OCI-LY3 (cell line): ENCODE results near the gene CA10.

ENCODE experiments used
- H2AFZ ChIP-seq: fragments of 200-600, 300-600 bp; shearing (Covaris generic); 2 replicates; pipeline ENCODE4 v1.6.0; 2014; ENCODE audit warnings: antibody characterized with exemption, low read depth, low read length
- H3K27ac ChIP-seq: fragments of 200-600, 300-600 bp; sonication (generic); 2 replicates; pipeline ENCODE4 v1.5.1; 2014; ENCODE audit warnings: mild to moderate bottlenecking, low read length, moderate library complexity, mixed read lengths
- H3K27me3 ChIP-seq: fragments of 200-600, 300-600 bp; sonication (generic); 2 replicates; pipeline ENCODE4 v1.6.1; 2014; ENCODE audit warnings: low read depth, low read length, mixed read lengths
- H3K36me3 ChIP-seq: fragments of 200-600, 300-600 bp; sonication (generic); replicated peaks from 2 replicates; pipeline ENCODE3; 2014; ENCODE audit warnings: low read depth, low read length, mixed read lengths
- H3K4me1 ChIP-seq: fragments of 300-600, 200-600 bp; sonication (generic); 2 replicates; pipeline ENCODE4 v1.6.1; 2014; ENCODE audit warnings: low read length, mixed read lengths
- H3K4me2 ChIP-seq: fragments of 200-600, 300-600 bp; sonication (generic); 2 replicates; pipeline ENCODE4 v1.6.1; 2014; ENCODE audit warnings: low read length, mixed read lengths
- H3K4me3 ChIP-seq: fragments of 300-600, 200-600 bp; sonication (generic); 2 replicates; pipeline ENCODE4 v1.5.1; 2014; ENCODE audit warnings: antibody characterized with exemption, mild to moderate bottlenecking, low read length, moderate library complexity
- H3K79me2 ChIP-seq: fragments of 300-600, 200-600 bp; shearing (Covaris generic); 2 replicates; pipeline ENCODE4 v1.6.1; 2014; ENCODE audit warnings: mild to moderate bottlenecking, low read length, mixed read lengths
- H3K9ac ChIP-seq: fragments of 300-600, 200-600 bp; shearing (Covaris generic); 2 replicates; pipeline ENCODE4 v1.6.0; 2014; ENCODE audit warnings: mild to moderate bottlenecking, low read length, moderate library complexity
- H3K9me3 ChIP-seq: fragments of 200-600, 300-600 bp; shearing (Covaris generic); 2 replicates; pipeline ENCODE4 v1.6.1; 2014; ENCODE audit warnings: low read length, mixed read lengths; ENCODE audit not compliant: insufficient read depth
- H4K20me1 ChIP-seq: fragments of 200-600, 300-600 bp; sonication (generic); 2 replicates; pipeline ENCODE4 v1.6.1; 2016; ENCODE audit warnings: low read length, mixed read lengths; ENCODE audit not compliant: insufficient read depth
- EZH2phosphoT487 ChIP-seq: fragments of 200-600 bp; shearing (Covaris generic); IDR thresholded peaks from 2 replicates; pipeline ENCODE4 v1.6.1; 2018; ENCODE audit warnings: antibody characterized with exemption, mixed run types, low read depth
- TF ChIP-seq, protein P1 (sequence below): fragments of 200-600, 300-600 bp; sonication (generic); IDR thresholded peaks from 2 replicates; pipeline ENCODE4 v1.5.1; 2014; ENCODE audit warnings: antibody characterized with exemption, low read length, low read depth

The CA10 gene

DNA sequence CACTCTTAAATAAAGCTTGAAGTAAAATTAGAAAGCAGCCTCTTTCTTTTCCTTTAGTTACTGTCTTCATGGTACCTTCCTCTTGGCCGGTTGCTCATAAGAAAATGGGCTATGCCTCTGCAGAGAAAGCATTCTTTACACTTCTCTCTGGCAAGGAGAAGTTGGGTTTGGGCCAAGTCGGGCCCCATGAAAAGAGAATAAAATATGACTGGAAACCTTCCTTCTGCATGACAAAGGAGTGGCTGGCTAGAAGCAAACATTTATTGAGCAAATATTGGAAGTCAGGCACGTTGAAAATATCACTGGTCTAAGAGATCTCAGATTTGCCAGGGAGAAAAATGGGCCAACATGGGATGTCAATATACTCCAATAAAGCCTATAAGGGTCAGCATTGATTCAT, 126.1 kb downstream of the CA10 start:
- H4K20me1 ChIP-seq, result no peaks in the 10 kb centered on the region

DNA sequence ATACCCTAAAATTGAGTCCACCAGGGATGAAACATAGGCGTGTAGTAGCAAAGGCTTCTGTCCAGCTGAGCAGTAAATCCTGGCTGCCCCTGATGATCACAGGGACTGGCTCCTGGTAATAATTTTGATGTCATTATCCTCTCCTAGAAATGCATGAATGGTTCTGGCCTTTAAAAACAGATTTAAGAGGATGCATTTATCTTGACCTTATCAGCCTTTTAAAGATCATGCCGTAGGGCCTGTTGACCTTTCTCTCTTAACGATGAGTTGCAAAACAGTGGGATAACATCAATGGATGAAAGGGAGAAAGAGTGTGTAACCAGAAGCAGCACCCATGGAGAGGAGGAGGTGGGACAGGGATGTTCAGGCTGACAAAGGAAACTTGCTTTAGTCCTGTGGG, 128.5 kb downstream of the CA10 start:
- Histone ChIP-seq H3K27ac (no peak overlapping the region), H3K9me3 (no peaks in the 10 kb centered on the region), H3K27me3 (no peaks in the 10 kb centered on the region), H3K4me2 (no peak overlapping the region), H3K79me2 (no peaks in the 10 kb centered on the region), H3K36me3 (no peaks in the 10 kb centered on the region), H2AFZ (no peak overlapping the region), H4K20me1 (no peaks in the 10 kb centered on the region), H3K4me3 (no peak overlapping the region), H3K4me1 (no peaks in the 10 kb centered on the region), H3K9ac (no peak overlapping the region)
- no peak for TF ChIP-seq EZH2phosphoT487
- TF ChIP-seq, protein P1, sequence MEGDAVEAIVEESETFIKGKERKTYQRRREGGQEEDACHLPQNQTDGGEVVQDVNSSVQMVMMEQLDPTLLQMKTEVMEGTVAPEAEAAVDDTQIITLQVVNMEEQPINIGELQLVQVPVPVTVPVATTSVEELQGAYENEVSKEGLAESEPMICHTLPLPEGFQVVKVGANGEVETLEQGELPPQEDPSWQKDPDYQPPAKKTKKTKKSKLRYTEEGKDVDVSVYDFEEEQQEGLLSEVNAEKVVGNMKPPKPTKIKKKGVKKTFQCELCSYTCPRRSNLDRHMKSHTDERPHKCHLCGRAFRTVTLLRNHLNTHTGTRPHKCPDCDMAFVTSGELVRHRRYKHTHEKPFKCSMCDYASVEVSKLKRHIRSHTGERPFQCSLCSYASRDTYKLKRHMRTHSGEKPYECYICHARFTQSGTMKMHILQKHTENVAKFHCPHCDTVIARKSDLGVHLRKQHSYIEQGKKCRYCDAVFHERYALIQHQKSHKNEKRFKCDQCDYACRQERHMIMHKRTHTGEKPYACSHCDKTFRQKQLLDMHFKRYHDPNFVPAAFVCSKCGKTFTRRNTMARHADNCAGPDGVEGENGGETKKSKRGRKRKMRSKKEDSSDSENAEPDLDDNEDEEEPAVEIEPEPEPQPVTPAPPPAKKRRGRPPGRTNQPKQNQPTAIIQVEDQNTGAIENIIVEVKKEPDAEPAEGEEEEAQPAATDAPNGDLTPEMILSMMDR, result no peak

More for the DNA sequence above, 126.1 kb downstream of the CA10 start:
- no peak for TF ChIP-seq EZH2phosphoT487
- TF ChIP-seq, protein P1, result no peak
- Histone ChIP-seq H3K4me3 (no peak overlapping the region), H3K4me2 (no peak overlapping the region), H3K27ac (no peak overlapping the region), H3K36me3 (no peaks in the 10 kb centered on the region), H2AFZ (no peak overlapping the region), H3K27me3 (no peaks in the 10 kb centered on the region), H3K9ac (no peak overlapping the region), H3K9me3 (no peaks in the 10 kb centered on the region), H3K79me2 (no peaks in the 10 kb centered on the region), H3K4me1 (no peaks in the 10 kb centered on the region)

DNA sequence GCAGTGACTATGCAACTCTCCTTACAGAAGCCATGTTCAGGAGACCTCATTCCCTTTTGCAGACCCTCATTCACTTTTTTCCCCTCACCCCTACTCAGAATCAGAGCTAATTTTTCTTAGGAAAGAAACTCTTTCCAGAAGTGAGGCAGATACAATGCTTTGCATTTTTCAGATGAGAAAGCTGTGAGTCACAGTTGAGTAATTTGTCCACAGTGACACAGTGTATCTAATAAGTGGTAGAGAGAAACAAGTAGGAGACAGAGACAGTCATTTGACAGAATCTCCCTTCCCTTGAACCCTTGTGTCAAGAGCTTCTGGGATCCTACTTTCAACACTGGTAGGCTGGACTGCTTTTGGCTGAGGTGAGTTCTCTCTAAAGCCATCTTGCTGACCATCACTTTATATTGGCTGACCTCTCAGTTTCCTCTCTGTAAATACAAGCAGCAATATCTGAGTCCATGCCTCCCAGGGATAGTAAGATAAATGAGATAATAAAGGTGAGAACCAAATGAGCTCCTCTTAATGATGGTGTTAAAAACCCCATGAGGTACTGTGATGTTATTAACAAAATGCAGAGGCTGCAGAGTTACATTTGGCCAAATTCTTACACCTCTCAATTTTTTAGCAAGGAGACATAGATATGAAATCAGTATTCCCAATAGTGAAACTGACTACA, 130.8 kb downstream of the CA10 start:
- Histone ChIP-seq H3K4me2 (no peak overlapping the region), H3K9ac (no peak overlapping the region), H3K4me3 (no peak overlapping the region), H3K27ac (no peak overlapping the region), H2AFZ (no peak overlapping the region), H4K20me1 (no peaks in the 10 kb centered on the region), H3K79me2 (no peaks in the 10 kb centered on the region), H3K9me3 (no peaks in the 10 kb centered on the region), H3K36me3 (no peaks in the 10 kb centered on the region), H3K27me3 (no peaks in the 10 kb centered on the region), H3K4me1 (no peaks in the 10 kb centered on the region)
- TF ChIP-seq, protein P1, result no peak
- no peak for TF ChIP-seq EZH2phosphoT487

DNA sequence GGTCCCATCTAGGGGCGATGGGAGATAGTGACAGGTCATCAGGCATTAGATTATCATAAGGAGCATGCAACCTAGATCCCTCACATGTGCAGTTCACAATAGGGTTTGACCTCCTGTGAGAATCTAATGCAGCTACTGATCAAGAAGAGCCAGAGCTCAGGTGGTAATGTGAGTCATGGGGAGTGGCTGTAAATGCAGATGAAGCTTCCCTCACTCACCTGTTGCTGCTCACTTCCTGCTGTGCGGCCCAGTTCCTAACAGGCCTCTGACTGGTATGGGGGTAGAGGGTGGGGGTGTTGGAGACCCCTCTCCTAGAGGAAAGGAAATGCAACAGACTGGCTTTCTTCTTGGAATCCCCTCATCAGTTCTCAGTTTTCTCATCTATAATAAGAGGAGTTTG, 131.4 kb downstream of the CA10 start:
- Histone ChIP-seq H2AFZ (no peak overlapping the region), H3K79me2 (no peaks in the 10 kb centered on the region), H3K27ac (no peak overlapping the region), H3K27me3 (no peaks in the 10 kb centered on the region), H3K4me3 (no peak overlapping the region), H3K36me3 (no peaks in the 10 kb centered on the region), H3K4me2 (no peak overlapping the region), H3K4me1 (no peaks in the 10 kb centered on the region), H3K9ac (no peak overlapping the region), H3K9me3 (no peaks in the 10 kb centered on the region), H4K20me1 (no peaks in the 10 kb centered on the region)
- TF ChIP-seq EZH2phosphoT487, result no peak
- TF ChIP-seq, protein P1, result no peak
